K562 (cell line): Measurements from ENCODE around the gene TSR2. TPM values are rescaled to one million over a fixed set of nuclear protein-coding genes. Genes with fewer than 3 reads are reported as not detected.

Experiments
- ARID3A ChIP-seq: IDR thresholded peaks from 2 replicates; pipeline ENCODE4 v1.6.1; 2012; ENCODE audit warnings: low read depth, low read length, improper control_type of control experiment, borderline replicate concordance
- BACH1 ChIP-seq: fragments of 200-800 bp; sonication (Bioruptor generic); IDR thresholded peaks from 2 replicates; pipeline ENCODE4 v1.6.1; 2016; ENCODE audit warnings: missing genetic modification characterization, missing compliant biosample characterization
- CBX2 ChIP-seq: fragments of 200-600 bp; sonication (generic); IDR thresholded peaks from one replicate; pipeline ENCODE4 v1.6.1; 2012; ENCODE audit warnings: mild to moderate bottlenecking, low read length, inconsistent platforms; ENCODE audit not compliant: insufficient read depth, poor library complexity, severe bottlenecking
- EP400 ChIP-seq: fragments of 450-650 bp; IDR thresholded peaks from 2 replicates; pipeline ENCODE4 v1.6.1; 2017; ENCODE audit warnings: antibody characterized with exemption, mild to moderate bottlenecking, moderate library complexity
- GABPB1 ChIP-seq: sonication (generic); formaldehyde crosslinking; IDR thresholded peaks from 2 replicates; pipeline ENCODE4 v1.8.0; 2022; ENCODE audit warnings: mild to moderate bottlenecking, missing genetic modification reagents
- HEY1 ChIP-seq: fragments of 250-450 bp; sonication (Bioruptor Pico); IDR thresholded peaks from 2 replicates; pipeline ENCODE4 v1.5.0; 2020; ENCODE audit warnings: mild to moderate bottlenecking, moderate library complexity, borderline replicate concordance
- HIVEP1 ChIP-seq: fragments of 250-450 bp; sonication (Bioruptor Pico); IDR thresholded peaks from 2 replicates; pipeline ENCODE4 v1.4.0; 2020; ENCODE audit warnings: mild to moderate bottlenecking
- KAT7 ChIP-seq: sonication (generic); formaldehyde crosslinking; IDR thresholded peaks from 2 replicates; pipeline ENCODE4 v1.8.0; 2022; ENCODE audit warnings: missing genetic modification reagents, mild to moderate bottlenecking, borderline replicate concordance
- KDM1A ChIP-seq, 2 experiments: fragments of 450-650 bp; IDR thresholded peaks; 2 replicates each; pipeline ENCODE4 v1.6.1; 2016; ENCODE audit warnings: mild to moderate bottlenecking in 2 of 2
- MTA2 ChIP-seq: fragments of 450-650 bp; IDR thresholded peaks from 2 replicates; pipeline ENCODE4 v1.6.1; 2016; ENCODE audit warnings: low read depth
- PHF20 ChIP-seq: fragments of 450-650 bp; IDR thresholded peaks from 2 replicates; pipeline ENCODE4 v1.6.1; 2018; ENCODE audit not compliant: partially characterized antibody
- RUNX1 ChIP-seq: sonication (generic); IDR thresholded peaks from 2 replicates; pipeline ENCODE4 v1.6.1; 2016; ENCODE audit warnings: antibody characterized with exemption, low read depth
- TARDBP ChIP-seq: fragments of 450-650 bp; IDR thresholded peaks from 2 replicates; pipeline ENCODE4 v1.6.1; 2016
- YY1 ChIP-seq, 3 experiments: IDR thresholded peaks; 2 replicates each; pipeline ENCODE4 v1.6.1; 2011; ENCODE audit warnings: low read length in 2 of 3, mild to moderate bottlenecking in 2 of 3, moderate library complexity in 2 of 3, borderline replicate concordance in 1 of 3, control low read depth in 1 of 3, low read depth in 1 of 3; ENCODE audit not compliant: insufficient read depth in 3 of 3, insufficient replicate concordance in 2 of 3, control insufficient read depth in 1 of 3, insufficient read length in 1 of 3; ENCODE audit errors: extremely low read depth in 1 of 3
- ZFX ChIP-seq: sonication (generic); formaldehyde crosslinking; IDR thresholded peaks from 2 replicates; pipeline ENCODE4 v1.8.0; 2022; ENCODE audit warnings: mild to moderate bottlenecking, missing genetic modification reagents, moderate library complexity
- ZNF3 ChIP-seq: fragments of 250-450 bp; sonication (Bioruptor Pico); IDR thresholded peaks from 2 replicates; pipeline ENCODE4 v1.5.0; 2021; ENCODE audit warnings: mild to moderate bottlenecking, moderate library complexity
- ZNF583 ChIP-seq: fragments of 250-450 bp; sonication (Bioruptor Pico); IDR thresholded peaks from 2 replicates; pipeline ENCODE4 v1.4.0; 2020
- polyA plus RNA-seq, 8 experiments: library from polyadenylated mRNA; depleted of rRNA in 4 of 8; stranded (reverse) in 5 of 8; unstranded in 3 of 8; fragments of >200 nt; fragmentation: Nextera tagmentation in 2 of 8; fragmentation: Illumina TruSeq in 1 of 8; extraction: Ambion mirVana in 2 of 8; extraction: Trizol in 1 of 8; gene quantifications; 2 replicates each; pipeline versions ENCODE4 v1.2.1 to v1.2.3, GENCODE V29; 2011 to 2014; ENCODE audit warnings: inconsistent platforms in 1 of 8, missing spikeins in 1 of 8
- total RNA-seq, 7 experiments: library from RNA; depleted of rRNA in 6 of 7; stranded (reverse); fragments of >200 nt in 6 of 7; fragmentation: Illumina TruSeq in 2 of 7; extraction: Trizol in 2 of 7; gene quantifications; 2 replicates each; pipeline versions ENCODE4 v1.2.1 to v1.2.3, GENCODE V29; 2011 to 2021; ENCODE audit warnings: low replicate concordance in 1 of 7
- TF ChIP-seq, protein P1 (sequence below): fragments of 450-650 bp; IDR thresholded peaks from 2 replicates; pipeline ENCODE4 v1.7.1; 2018; ENCODE audit warnings: mild to moderate bottlenecking, low read depth; ENCODE audit not compliant: partially characterized antibody
- TF ChIP-seq, protein P2 (sequence below): fragments of 200-400 bp; formaldehyde crosslinking; IDR thresholded peaks from 2 replicates; pipeline ENCODE4 v1.6.1; 2017; ENCODE audit warnings: mild to moderate bottlenecking, low read depth, low read length, moderate library complexity

Gene TSR2
- total and polyA plus RNA-seq, 9 of the 15 experiments (the other 6 are each of a cell fraction or from before 2014, with no cell fraction given) = 8.6 to 50.0 (median 28.5) TPM

DNA sequence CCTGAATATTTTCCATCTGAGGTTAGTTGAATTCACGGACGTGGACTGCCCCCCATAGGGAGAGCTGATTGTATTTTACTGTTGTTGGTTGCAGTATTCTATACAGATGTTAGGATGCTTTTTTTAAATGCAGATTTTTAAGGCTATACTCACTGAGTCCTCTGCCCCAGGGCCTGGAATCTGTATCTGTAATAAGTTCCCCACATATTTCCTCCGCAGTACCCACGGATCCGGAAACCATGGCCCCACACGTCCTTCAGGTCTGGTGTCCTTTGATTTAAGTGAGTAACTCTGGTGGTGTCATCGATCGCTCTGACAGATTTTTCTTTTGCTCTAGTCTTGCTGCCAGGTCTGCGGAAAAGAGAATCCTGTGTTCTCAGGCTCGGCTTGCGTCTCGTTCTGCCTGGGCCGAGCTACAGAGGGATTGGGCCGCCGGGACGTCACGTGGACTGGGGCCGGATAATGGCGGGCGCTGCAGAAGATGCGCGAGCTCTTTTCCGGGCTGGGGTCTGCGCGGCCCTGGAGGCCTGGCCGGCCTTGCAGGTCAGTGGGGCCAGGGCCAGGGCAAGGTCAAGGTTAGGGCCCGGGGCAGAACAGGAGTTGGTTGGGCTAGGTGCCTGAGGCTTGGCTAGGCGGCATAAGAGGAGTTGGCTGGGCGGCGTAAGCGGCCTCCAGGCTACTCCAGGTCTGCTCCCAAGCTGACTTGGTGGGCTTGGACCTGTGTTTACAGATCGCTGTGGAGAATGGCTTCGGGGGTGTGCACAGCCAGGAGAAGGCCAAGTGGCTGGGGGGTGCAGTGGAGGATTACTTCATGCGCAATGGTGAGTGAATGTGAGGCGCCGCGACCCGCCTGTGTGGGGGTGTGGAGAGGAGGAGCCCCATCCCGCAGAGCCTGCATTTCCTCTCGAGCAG lies at the start of gene TSR2 (continued):
- TF ChIP-seq, protein P1, sequence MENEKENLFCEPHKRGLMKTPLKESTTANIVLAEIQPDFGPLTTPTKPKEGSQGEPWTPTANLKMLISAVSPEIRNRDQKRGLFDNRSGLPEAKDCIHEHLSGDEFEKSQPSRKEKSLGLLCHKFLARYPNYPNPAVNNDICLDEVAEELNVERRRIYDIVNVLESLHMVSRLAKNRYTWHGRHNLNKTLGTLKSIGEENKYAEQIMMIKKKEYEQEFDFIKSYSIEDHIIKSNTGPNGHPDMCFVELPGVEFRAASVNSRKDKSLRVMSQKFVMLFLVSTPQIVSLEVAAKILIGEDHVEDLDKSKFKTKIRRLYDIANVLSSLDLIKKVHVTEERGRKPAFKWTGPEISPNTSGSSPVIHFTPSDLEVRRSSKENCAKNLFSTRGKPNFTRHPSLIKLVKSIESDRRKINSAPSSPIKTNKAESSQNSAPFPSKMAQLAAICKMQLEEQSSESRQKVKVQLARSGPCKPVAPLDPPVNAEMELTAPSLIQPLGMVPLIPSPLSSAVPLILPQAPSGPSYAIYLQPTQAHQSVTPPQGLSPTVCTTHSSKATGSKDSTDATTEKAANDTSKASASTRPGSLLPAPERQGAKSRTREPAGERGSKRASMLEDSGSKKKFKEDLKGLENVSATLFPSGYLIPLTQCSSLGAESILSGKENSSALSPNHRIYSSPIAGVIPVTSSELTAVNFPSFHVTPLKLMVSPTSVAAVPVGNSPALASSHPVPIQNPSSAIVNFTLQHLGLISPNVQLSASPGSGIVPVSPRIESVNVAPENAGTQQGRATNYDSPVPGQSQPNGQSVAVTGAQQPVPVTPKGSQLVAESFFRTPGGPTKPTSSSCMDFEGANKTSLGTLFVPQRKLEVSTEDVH = peak; percentile 41
- TF ChIP-seq EP400 = peak; percentile 90
- TF ChIP-seq PHF20 = peak; percentile 90
- no peak for TF ChIP-seq HEY1
- 0 out of 2 replicates have a peak, but pooled peaks have one; percentile 2 for TF ChIP-seq GABPB1 (CRISPR knock-in tag)
- no peak for TF ChIP-seq TARDBP
- TF ChIP-seq RUNX1 = no peak
- TF ChIP-seq ZFX (CRISPR knock-in tag) = peak; percentile 69
- TF ChIP-seq ARID3A = no peak
- TF ChIP-seq CBX2 = no peak
- TF ChIP-seq, protein P2, sequence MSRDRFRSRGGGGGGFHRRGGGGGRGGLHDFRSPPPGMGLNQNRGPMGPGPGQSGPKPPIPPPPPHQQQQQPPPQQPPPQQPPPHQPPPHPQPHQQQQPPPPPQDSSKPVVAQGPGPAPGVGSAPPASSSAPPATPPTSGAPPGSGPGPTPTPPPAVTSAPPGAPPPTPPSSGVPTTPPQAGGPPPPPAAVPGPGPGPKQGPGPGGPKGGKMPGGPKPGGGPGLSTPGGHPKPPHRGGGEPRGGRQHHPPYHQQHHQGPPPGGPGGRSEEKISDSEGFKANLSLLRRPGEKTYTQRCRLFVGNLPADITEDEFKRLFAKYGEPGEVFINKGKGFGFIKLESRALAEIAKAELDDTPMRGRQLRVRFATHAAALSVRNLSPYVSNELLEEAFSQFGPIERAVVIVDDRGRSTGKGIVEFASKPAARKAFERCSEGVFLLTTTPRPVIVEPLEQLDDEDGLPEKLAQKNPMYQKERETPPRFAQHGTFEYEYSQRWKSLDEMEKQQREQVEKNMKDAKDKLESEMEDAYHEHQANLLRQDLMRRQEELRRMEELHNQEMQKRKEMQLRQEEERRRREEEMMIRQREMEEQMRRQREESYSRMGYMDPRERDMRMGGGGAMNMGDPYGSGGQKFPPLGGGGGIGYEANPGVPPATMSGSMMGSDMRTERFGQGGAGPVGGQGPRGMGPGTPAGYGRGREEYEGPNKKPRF = no peak
- TF ChIP-seq BACH1 (tag) = no peak
- TF ChIP-seq KDM1A (IDR thresholded peaks at IDR 0.05) = 0 out of 4 replicates have a peak, but pooled peaks of 1 of the 2 experiments have one; percentile 11
- TF ChIP-seq HIVEP1 (CRISPR knock-in tag) = no peak
- no peak for TF ChIP-seq ZNF583 (CRISPR knock-in tag)
- peak; percentile 70 to 97 (median 91) for TF ChIP-seq YY1 (IDR thresholded peaks at IDR 0.05; ENCODE audit: borderline replicate concordance in 1 of 3, control insufficient read depth in 1 of 3, extremely low read depth in 1 of 3, insufficient read depth in 3 of 3, insufficient read length in 1 of 3, insufficient replicate concordance in 2 of 3, low read depth in 1 of 3, low read length in 2 of 3)
- no peak for TF ChIP-seq ZNF3 (CRISPR knock-in tag)
- no peak for TF ChIP-seq MTA2
- no peak for TF ChIP-seq KAT7 (CRISPR knock-in tag)
